Activated CD4-positive, alpha-beta T cell treated with anti-CD3 and anti-CD28 coated beads, Interleukin-2, Interleukin-4, amounts not matched to agents 100 ng/mL and 50 ng/mL, durations not matched to agents 16 hours and 8 hours (primary cell): ENCODE results near the gene SH3BP1.

Experiments used
- DNase-seq: peaks from one replicate; pipeline ENCODE4 v3.0.0-alpha.2; 2020; ENCODE audit warnings: low spot score

SH3BP1 gene

DNA sequence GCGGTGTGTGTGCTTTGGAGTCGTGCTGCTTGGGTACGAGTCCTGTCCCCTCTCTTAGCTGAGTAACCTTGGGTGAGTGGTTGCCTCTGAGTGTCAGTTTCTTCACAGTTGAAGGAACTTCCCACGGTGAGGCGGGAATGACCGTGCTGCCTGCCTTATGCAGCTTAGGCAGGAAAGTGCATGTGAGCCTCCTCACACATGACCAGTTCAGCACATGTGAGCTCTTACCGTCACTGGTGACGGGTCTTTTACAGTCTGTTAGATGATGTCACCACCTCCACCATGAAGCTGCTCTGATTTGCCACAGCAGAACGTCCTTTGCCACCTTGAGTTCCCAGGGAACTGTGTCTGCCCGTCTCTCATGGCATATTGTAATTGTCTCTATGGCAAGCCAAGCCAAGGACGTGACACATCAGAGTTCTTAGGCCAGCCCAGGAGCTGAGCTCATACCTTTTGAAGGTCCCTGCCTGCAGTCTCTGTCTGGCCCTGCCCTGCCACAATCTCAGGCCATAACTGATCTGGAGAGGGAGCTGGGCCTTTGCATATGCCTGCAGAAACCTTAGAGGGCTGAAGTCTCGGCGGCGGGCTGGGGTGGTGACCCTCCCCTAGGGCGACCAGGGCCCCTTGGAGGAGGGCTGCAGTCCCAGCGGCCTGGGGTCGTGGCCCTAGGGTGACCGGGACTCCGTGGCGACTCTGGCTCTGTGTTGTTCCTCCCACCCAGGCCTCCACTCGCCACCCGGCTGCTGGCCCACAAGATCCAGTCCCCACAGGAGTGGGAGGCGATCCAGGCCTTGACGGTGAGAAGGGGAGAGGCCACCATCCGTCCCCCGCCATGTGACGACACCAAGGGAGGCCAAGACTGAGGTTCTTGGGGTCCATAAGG, 23.0 kb upstream of the SH3BP1 start:
- DNase-seq: no peak

GRCh38 chr22:37617431-37617830, 22.0 kb upstream of the SH3BP1 start:
- DNase-seq: no peak

DNA sequence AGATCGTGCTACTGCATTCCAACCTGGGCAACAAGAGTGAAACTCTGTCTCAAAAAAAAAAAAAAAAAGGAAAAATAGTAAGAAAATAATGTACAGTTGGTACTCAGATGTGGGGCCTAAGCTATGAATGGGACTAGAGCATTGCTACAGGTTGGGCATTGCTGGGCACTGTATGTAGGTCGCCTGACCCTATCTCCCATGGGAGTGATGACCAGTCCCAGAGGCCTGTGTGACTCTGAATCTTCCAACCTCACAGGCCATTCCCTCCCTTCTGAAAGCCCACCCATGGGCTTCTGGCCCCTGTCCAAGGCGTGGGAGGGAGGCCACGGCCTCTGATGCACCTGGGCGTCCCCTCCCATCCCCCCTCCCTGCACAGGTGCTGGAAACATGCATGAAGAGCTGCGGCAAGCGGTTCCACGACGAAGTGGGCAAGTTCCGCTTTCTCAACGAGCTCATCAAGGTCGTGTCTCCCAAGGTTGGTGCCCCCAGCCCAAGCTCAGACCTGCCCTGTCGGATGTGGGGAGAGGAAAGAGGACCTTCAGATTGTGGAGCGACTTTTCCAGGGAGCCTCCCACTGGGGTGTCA, 21.3 kb upstream of the SH3BP1 start:
- no peak for DNase-seq

DNA sequence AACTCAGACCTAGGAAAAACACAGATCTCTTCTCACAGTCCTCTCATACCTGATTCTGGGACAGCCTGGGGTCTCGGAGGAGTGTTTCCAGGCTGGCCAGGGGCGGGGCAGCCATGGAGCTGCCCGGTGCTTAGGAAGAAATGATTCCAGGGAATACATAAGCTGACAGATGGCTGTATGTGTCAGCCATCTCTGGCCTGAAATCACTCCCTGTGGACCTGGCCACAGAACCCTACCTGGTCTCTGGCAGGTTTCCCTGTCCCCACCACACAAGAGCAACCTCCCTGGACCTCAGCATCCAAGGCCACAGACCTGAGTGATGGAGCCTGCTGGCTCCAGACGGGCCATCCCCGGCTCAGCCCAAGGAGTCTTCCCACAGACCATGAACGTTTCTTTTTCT, 20.8 kb upstream of the SH3BP1 start:
- DNase-seq: no peak

GRCh38 chr22:37619991-37620390, 19.5 kb upstream of the SH3BP1 start:
- DNase-seq: no peak

DNA sequence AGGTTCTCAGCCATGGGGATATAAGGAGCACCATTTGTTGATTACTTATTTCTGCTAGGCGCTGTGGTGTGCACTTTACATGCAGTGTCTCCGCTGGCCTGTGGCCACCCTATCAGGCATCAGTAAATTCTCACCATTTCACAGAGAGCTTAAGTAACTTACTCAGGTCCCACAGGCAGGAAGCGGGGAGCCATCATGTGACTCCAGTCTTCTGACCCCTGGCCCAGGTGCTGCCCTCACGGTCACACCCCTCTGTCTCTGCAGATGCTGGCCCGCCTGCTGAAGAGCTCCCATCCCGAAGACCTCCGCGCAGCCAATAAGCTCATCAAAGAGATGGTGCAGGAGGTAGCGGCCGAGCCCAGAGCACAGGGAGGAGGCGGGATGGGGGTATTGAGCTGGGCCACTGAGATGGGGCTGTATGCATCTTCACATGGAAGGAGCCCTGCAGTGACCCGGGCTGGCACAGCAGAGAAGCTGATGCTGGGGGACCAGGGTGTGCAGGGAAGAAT, 18.1 kb upstream of the SH3BP1 start:
- DNase-seq: no peak

DNA sequence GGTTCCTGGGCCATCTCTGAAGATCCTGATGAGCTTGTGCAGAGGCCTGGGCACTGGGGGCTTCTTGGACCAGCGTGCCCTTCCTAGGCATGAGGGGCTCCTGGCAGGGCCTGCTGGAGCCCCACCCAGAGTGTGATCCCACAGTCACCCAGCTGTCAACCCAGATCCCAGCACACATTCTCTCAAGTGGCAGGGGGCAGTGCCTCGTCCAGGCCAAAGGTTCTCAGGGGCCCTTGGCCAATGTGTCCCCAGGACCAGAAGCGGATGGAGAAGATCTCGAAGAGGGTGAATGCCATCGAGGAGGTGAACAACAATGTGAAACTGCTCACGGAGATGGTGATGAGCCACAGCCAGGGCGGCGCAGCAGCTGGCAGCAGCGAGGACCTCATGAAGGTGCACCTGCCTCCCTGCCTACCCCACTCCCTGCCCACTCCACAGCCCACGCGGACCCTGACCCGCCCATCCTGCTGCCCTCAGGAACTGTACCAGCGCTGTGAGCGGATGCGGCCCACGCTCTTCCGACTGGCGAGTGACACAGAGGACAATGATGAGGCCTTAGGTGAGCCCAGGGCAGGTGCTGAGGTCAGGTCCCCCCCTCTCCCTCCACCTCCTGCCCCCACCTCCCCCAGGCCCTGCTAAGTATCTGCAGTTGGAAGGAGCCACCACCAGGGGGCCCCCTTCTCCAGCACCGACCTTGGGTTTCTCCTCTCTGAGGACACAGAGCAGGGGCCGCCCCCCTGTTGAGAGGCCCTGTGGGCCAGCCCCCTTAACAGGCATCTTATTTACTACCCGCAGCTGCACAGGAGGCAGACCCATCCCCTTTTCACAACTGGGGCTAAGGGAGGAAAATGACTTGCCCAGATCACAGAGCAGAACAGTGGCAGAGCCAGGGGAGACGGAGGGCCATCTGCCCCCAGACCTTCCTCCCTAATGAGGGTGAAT, 16.1 kb upstream of the SH3BP1 start:
- peak; percentile 67 for DNase-seq

GRCh38 chr22:37624017-37624365, 15.5 kb upstream of the SH3BP1 start:
- DNase-seq: no peak

DNA sequence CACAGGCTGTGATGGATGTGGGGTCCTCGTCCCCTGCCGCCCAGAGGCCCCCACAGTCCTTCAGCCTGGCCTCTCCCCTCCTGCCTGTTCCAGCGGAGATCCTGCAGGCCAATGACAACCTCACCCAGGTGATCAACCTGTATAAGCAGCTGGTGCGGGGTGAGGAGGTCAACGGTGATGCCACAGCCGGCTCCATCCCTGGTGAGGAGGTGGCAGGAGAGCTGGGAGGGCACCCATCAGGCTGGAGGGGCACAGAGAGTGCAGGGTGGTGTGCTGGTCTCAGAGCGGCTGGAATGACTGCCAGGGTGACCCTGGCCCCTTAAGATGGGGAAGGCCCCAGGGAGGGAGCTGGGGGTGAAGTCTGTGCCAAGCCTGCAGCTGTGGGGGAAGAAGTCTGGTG, 14.6 kb upstream of the SH3BP1 start:
- no peak for DNase-seq

DNA sequence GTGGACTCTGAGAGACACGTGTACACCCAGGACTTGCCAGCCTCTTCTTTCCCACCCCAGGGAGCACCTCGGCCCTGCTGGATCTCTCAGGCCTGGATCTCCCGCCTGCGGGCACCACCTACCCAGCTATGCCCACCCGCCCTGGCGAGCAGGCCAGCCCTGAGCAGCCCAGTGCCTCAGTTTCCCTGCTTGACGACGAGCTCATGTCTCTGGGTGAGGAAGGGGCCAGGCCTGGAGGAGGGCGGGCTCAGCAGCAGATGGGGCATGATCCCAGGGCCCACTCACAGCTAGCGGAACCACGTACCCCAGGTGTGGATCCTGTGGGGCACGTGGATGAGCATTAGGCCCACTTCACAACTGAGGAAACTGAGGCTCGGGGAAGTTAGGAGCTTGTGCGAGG, 13.7 kb upstream of the SH3BP1 start:
- DNase-seq: no peak

DNA sequence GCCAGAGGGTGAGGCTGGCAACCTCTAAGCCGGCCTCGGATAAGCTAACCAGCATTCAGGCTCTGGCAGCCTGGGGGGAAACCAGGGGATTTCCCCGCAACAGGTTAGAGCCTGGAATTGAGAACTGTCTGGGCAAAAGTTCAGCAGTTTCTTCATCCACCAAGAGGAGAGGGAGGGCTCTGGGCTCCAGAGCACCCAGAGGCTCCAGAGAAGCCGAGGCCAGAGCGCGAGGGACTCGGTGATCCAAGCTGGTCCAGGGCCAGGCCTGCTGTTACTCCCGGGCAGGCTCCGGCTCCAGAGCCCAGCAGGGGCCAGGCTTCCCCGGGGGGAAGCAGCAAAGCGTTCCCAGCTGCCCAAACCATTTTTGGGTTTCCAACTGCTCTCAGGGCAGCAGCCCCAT, 13.3 kb upstream of the SH3BP1 start:
- DNase-seq: no peak

DNA sequence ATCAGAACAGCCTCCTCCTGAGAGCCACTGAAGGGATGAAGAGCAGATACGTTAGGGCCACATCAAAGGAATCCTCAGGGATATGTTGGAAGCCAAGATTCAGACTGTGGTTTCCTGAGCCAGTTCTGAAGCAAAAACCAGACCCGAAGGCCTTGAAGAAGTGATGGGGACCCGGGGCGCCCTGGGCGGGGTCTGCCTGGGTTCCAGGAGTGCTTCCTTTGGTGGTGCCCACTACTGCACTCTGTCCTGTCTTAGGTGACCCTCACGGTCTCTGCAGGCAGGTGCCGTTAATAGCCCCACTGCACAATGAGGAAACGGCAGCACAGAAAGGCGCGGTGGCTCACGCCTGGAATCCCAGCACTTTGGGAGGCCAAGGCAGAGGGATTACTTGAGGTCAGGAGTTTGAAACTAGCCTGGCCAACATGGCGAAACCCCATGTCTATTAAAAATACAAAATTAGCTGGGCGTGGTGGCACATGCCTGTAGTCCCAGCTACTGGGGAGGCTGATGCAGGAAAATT, 12.9 kb upstream of the SH3BP1 start:
- no peak for DNase-seq

DNA sequence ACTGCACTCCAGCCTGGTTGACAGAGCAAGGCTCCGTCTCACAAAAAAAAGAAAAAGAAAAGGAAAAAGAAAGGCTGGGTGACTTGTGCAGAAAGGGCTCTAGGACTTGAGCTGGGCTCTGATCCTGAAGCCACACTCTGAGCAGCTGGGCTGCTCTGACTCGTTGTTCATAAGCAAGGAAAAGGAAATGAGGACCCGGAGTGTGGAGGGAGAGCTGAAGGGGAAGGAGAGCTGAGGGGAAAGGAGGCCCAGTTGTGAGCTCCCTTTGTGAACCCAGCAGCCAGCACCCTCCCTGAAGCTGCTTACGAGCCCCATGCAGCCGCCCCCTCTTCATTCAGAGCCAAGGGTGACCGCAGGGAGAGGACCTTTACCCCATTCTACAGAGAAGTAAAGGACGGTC, 12.3 kb upstream of the SH3BP1 start:
- DNase-seq: no peak

DNA sequence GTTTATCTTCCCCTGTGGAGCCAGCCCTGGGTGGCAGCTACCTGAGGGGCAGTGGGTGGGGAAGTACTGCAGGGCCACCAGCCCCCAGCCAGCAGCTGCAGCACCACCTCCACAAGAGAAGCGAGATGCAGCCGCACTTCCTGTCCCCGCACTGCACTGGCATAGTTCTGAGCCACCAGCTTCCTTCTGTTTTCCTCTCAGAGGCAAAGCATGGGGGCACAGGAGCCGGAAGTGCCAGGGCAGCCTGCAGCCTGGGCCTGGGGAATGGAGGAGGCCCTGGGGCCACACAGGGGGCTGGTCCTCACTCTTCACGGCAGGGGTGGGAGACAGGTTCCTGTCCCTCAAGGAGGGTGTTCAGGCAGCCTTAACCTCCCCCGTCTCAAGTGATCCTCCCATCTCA, 11.9 kb upstream of the SH3BP1 start:
- DNase-seq: peak; percentile 57

GRCh38 chr22:37628830-37629229, 10.6 kb upstream of the SH3BP1 start:
- no peak for DNase-seq

- DNase-seq: no peak
Measured at GRCh38 chr22:37629928-37630327, 9.5 kb upstream of the SH3BP1 start.

DNA sequence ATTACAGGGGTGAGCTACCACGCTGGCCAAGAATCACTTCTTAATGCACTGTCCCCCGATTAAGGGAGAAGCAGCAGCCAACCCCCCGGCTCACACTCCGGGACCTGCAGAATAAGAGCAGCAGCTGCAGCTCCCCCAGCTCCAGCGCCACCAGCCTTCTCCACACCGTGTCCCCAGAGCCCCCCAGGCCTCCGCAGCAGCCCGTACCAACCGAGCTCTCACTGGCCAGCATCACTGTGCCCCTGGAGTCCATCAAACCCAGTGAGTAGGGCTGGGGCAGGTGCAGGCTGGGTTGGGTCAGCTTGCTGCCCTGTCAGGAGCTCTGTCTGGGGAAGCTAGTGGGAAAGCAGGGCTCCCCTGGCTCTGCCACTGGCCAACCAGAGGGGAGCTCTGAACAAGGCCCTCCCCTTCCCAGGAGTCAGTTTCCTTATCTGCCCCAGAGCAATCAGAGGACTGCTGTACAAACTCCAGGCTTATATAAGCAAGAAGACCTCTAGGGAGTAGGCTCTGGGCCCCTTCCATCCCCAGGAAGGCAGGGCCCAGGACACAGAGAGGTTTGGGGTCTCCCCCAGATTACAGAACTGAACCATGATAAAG, 8.5 kb upstream of the SH3BP1 start:
- DNase-seq: no peak

GRCh38 chr22:37631448-37632173, 7.9 kb upstream of the SH3BP1 start:
- DNase-seq: no peak

GRCh38 chr22:37632174-37633088, 7.0 kb upstream of the SH3BP1 start:
- DNase-seq: no peak

GRCh38 chr22:37633089-37633624, 6.3 kb upstream of the SH3BP1 start:
- peak; percentile 48 for DNase-seq
